SJSA1 (cell line): ENCODE results near the gene SLC9A9. TPM values are rescaled to one million over a fixed set of nuclear protein-coding genes. Genes with fewer than 3 reads are reported as not detected.

Source experiments
- DNase-seq, 2 experiments: peaks; one replicate each; pipeline ENCODE4 v3.0.0-alpha.2; 2015 to 2020; ENCODE audit warnings: low spot score in 2 of 2, low read depth in 1 of 2
- H3K27ac ChIP-seq: fragments of 250-450 bp; sonication (Bioruptor Pico); 2 replicates; pipeline ENCODE4 v1.5.1; 2020; ENCODE audit warnings: mild to moderate bottlenecking, moderate library complexity
- H3K27me3 ChIP-seq: fragments of 250-450 bp; sonication (Bioruptor Pico); replicated peaks from 2 replicates; pipeline ENCODE4 v1.5.1; 2020; ENCODE audit warnings: mild to moderate bottlenecking, moderate library complexity
- H3K36me3 ChIP-seq: fragments of 250-450 bp; sonication (Bioruptor Pico); 2 replicates; pipeline ENCODE4 v1.5.1; 2020; ENCODE audit warnings: mild to moderate bottlenecking
- H3K4me1 ChIP-seq: fragments of 250-450 bp; sonication (Bioruptor Pico); replicated peaks from 2 replicates; pipeline ENCODE4 v1.6.1; 2021; ENCODE audit warnings: mild to moderate bottlenecking
- H3K4me3 ChIP-seq: fragments of 250-450 bp; sonication (Bioruptor Pico); 2 replicates; pipeline ENCODE4 v1.5.1; 2020; ENCODE audit warnings: mild to moderate bottlenecking
- H3K9me3 ChIP-seq: fragments of 250-450 bp; sonication (Bioruptor Pico); replicated peaks from 2 replicates; pipeline ENCODE4 v1.5.1; 2020; ENCODE audit warnings: mild to moderate bottlenecking
- total RNA-seq: library from RNA; depleted of rRNA; stranded (reverse); fragments of >200 nt; shearing (Covaris generic); gene quantifications from 2 replicates; pipeline ENCODE4 v1.2.3, GENCODE V29; 2014

Gene SLC9A9
- total RNA-seq, 1 experiment from 2014 or later, result 0.05 TPM

- no peak for DNase-seq
- no peaks in the 10 kb centered on the region for H3K4me1 ChIP-seq
- no peaks in the 10 kb centered on the region for H3K27me3 ChIP-seq
- no peaks in the 10 kb centered on the region for H3K9me3 ChIP-seq
- H3K36me3 ChIP-seq, result no peaks in the 10 kb centered on the region
- no peak overlapping the region for H3K4me3 ChIP-seq
- H3K27ac ChIP-seq, result no peak overlapping the region
These were observed 175.7 kb downstream of the SLC9A9 start for GRCh38 chr3:143672396-143673165.

- no peaks in the 10 kb centered on the region for H3K36me3 ChIP-seq
- H3K4me3 ChIP-seq, result no peak overlapping the region
- DNase-seq, result no peak
- no peaks in the 10 kb centered on the region for H3K4me1 ChIP-seq
- H3K27ac ChIP-seq, result no peak overlapping the region
- no peaks in the 10 kb centered on the region for H3K27me3 ChIP-seq
- no peaks in the 10 kb centered on the region for H3K9me3 ChIP-seq
These were observed 176.6 kb downstream of the SLC9A9 start for GRCh38 chr3:143671626-143672025.

GRCh38 chr3:143668924-143669790 lies 179.1 kb downstream of the SLC9A9 start:
- no peaks in the 10 kb centered on the region for H3K36me3 ChIP-seq
- H3K27me3 ChIP-seq, result no peaks in the 10 kb centered on the region
- no peaks in the 10 kb centered on the region for H3K4me1 ChIP-seq
- no peak for DNase-seq
- H3K27ac ChIP-seq, result no peak overlapping the region
- H3K9me3 ChIP-seq, result no peaks in the 10 kb centered on the region
- no peak overlapping the region for H3K4me3 ChIP-seq

- no peak overlapping the region for H3K4me3 ChIP-seq
- DNase-seq, result no peak
- no peaks in the 10 kb centered on the region for H3K9me3 ChIP-seq
- no peaks in the 10 kb centered on the region for H3K36me3 ChIP-seq
- no peaks in the 10 kb centered on the region for H3K4me1 ChIP-seq
- no peaks in the 10 kb centered on the region for H3K27me3 ChIP-seq
- H3K27ac ChIP-seq, result no peak overlapping the region
These were observed 179.9 kb downstream of the SLC9A9 start for GRCh38 chr3:143668385-143668784.

- no peak for DNase-seq
- no peaks in the 10 kb centered on the region for H3K27me3 ChIP-seq
- no peaks in the 10 kb centered on the region; the same call in 1 of the 2 replicates for H3K9me3 ChIP-seq
- H3K27ac ChIP-seq, result no peak overlapping the region
- H3K4me1 ChIP-seq, result no peaks in the 10 kb centered on the region
- no peak overlapping the region for H3K4me3 ChIP-seq
- no peaks in the 10 kb centered on the region for H3K36me3 ChIP-seq
These were observed 186.6 kb downstream of the SLC9A9 start for GRCh38 chr3:143661677-143662076.

GRCh38 chr3:143658861-143659260 lies 189.4 kb downstream of the SLC9A9 start:
- Histone ChIP-seq H3K4me1 (no peaks in the 10 kb centered on the region), H3K9me3 (no peaks in the 10 kb centered on the region; the same call in 1 of the 2 replicates), H3K4me3 (no peak overlapping the region), H3K27ac (no peak overlapping the region), H3K27me3 (no peaks in the 10 kb centered on the region), H3K36me3 (no peaks in the 10 kb centered on the region)
- DNase-seq, result no peak

- Histone ChIP-seq H3K4me3 (no peak overlapping the region), H3K27ac (no peak overlapping the region), H3K36me3 (no peaks in the 10 kb centered on the region), H3K4me1 (no peaks in the 10 kb centered on the region), H3K9me3 (no peaks in the 10 kb centered on the region; the same call in 1 of the 2 replicates), H3K27me3 (no peaks in the 10 kb centered on the region)
- no peak for DNase-seq
These were observed 190.2 kb downstream of the SLC9A9 start for GRCh38 chr3:143658116-143658515.

- H3K36me3 ChIP-seq, result no peaks in the 10 kb centered on the region
- no peaks in the 10 kb centered on the region for H3K4me1 ChIP-seq
- no peak overlapping the region for H3K27ac ChIP-seq
- H3K4me3 ChIP-seq, result no peak overlapping the region
- DNase-seq, result no peak
- no peaks in the 10 kb centered on the region; the same call in 1 of the 2 replicates for H3K9me3 ChIP-seq
- no peaks in the 10 kb centered on the region for H3K27me3 ChIP-seq
These were observed 190.9 kb downstream of the SLC9A9 start for GRCh38 chr3:143657391-143657790.

- DNase-seq, result no peak
These were observed 193.4 kb downstream of the SLC9A9 start for GRCh38 chr3:143654906-143655305.

GRCh38 chr3:143653935-143654334 lies 194.3 kb downstream of the SLC9A9 start:
- no peaks in the 10 kb centered on the region for H3K27me3 ChIP-seq
- H3K27ac ChIP-seq, result no peak overlapping the region
- H3K4me3 ChIP-seq, result no peak overlapping the region
- H3K9me3 ChIP-seq, result no peaks in the 10 kb centered on the region
- H3K36me3 ChIP-seq, result no peaks in the 10 kb centered on the region
- DNase-seq, result no peak
- no peaks in the 10 kb centered on the region for H3K4me1 ChIP-seq

More at GRCh38 chr3:143654906-143655305, 193.4 kb downstream of the SLC9A9 start:
- Histone ChIP-seq H3K9me3 (no peaks in the 10 kb centered on the region), H3K27me3 (no peaks in the 10 kb centered on the region), H3K4me3 (no peak overlapping the region), H3K27ac (no peak overlapping the region), H3K36me3 (no peaks in the 10 kb centered on the region), H3K4me1 (no peaks in the 10 kb centered on the region)

GRCh38 chr3:143653493-143653892 lies 194.8 kb downstream of the SLC9A9 start:
- Histone ChIP-seq H3K4me1 (no peaks in the 10 kb centered on the region), H3K27ac (no peak overlapping the region), H3K4me3 (no peak overlapping the region), H3K36me3 (no peaks in the 10 kb centered on the region), H3K9me3 (no peaks in the 10 kb centered on the region), H3K27me3 (no peaks in the 10 kb centered on the region)
- no peak for DNase-seq

- H3K27me3 ChIP-seq, result no peaks in the 10 kb centered on the region
These were observed 196.2 kb downstream of the SLC9A9 start for GRCh38 chr3:143652118-143652517.

GRCh38 chr3:143650827-143651226 lies 197.4 kb downstream of the SLC9A9 start:
- Histone ChIP-seq H3K27ac (no peak overlapping the region), H3K9me3 (no peaks in the 10 kb centered on the region), H3K36me3 (no peaks in the 10 kb centered on the region), H3K27me3 (no peaks in the 10 kb centered on the region), H3K4me1 (no peaks in the 10 kb centered on the region), H3K4me3 (no peak overlapping the region)
- DNase-seq, result no peak

More at GRCh38 chr3:143652118-143652517, 196.2 kb downstream of the SLC9A9 start:
- H3K9me3 ChIP-seq, result no peaks in the 10 kb centered on the region
- H3K27ac ChIP-seq, result no peak overlapping the region
- DNase-seq, result no peak
- H3K4me1 ChIP-seq, result no peaks in the 10 kb centered on the region
- H3K4me3 ChIP-seq, result no peak overlapping the region
- no peaks in the 10 kb centered on the region for H3K36me3 ChIP-seq

GRCh38 chr3:143650120-143650519 lies 198.1 kb downstream of the SLC9A9 start:
- H3K27me3 ChIP-seq, result no peaks in the 10 kb centered on the region
- no peak overlapping the region for H3K4me3 ChIP-seq
- no peaks in the 10 kb centered on the region for H3K9me3 ChIP-seq
- no peak overlapping the region for H3K27ac ChIP-seq
- no peaks in the 10 kb centered on the region for H3K36me3 ChIP-seq
- DNase-seq, result no peak
- no peaks in the 10 kb centered on the region for H3K4me1 ChIP-seq
